GM23338 (cell line): ENCODE measurements around the gene TERT. TPM values are rescaled to one million over a fixed set of nuclear protein-coding genes. Genes with fewer than 3 reads are reported as not detected.

ENCODE experiments used
- ATAC-seq: fragments of 200-7000 bp; cut with Tn5 transposase; 3 replicates; pipeline ENCODE4 v1.9.1; 2020
- DNase-seq: peaks from one replicate; pipeline ENCODE4 v3.0.0-alpha.2; 2015; ENCODE audit warnings: low spot score
- H2AFZ ChIP-seq: fragments of 200-600 bp; sonication (generic); 2 replicates; pipeline ENCODE4 v1.8.0; 2016; ENCODE audit warnings: antibody characterized with exemption, mild to moderate bottlenecking, moderate library complexity
- H3F3A ChIP-seq: fragments of 200-600 bp; sonication (generic); replicated peaks from 2 replicates; pipeline ENCODE4 v1.8.0; 2017; ENCODE audit warnings: antibody characterized with exemption, mixed run types, low read depth
- H3K27ac ChIP-seq: fragments of 200-600 bp; sonication (generic); 2 replicates; pipeline ENCODE4 v1.6.1; 2016; ENCODE audit warnings: low read depth
- H3K27me3 ChIP-seq: fragments of 200-600 bp; sonication (generic); 2 replicates; pipeline ENCODE4 v1.8.0; 2016; ENCODE audit warnings: mild to moderate bottlenecking, mixed run types, moderate library complexity; ENCODE audit not compliant: insufficient read depth
- H3K36me3 ChIP-seq: fragments of 200-600 bp; sonication (generic); 2 replicates; pipeline ENCODE4 v1.8.0; 2016; ENCODE audit warnings: mild to moderate bottlenecking; ENCODE audit not compliant: insufficient read depth
- H3K4me1 ChIP-seq: fragments of 200-600 bp; sonication (generic); 2 replicates; pipeline ENCODE4 v1.8.0; 2016; ENCODE audit warnings: mild to moderate bottlenecking, moderate library complexity; ENCODE audit not compliant: insufficient read depth
- H3K4me2 ChIP-seq: fragments of 200-600 bp; sonication (generic); 2 replicates; pipeline ENCODE4 v1.7.1; 2017; ENCODE audit warnings: mixed run types
- H3K4me3 ChIP-seq: fragments of 200-600 bp; sonication (generic); 2 replicates; pipeline ENCODE4 v1.6.1; 2016; ENCODE audit warnings: mixed run types
- H3K79me2 ChIP-seq: fragments of 200-600 bp; sonication (generic); replicated peaks from 2 replicates; pipeline ENCODE4 v1.8.0; 2017; ENCODE audit warnings: mild to moderate bottlenecking; ENCODE audit not compliant: insufficient read depth
- H3K9me2 ChIP-seq: fragments of 200-600 bp; sonication (generic); 2 replicates; pipeline ENCODE4 v1.8.0; 2017; ENCODE audit not compliant: insufficient read depth
- H4K20me1 ChIP-seq: fragments of 200-600 bp; sonication (generic); replicated peaks from 2 replicates; pipeline ENCODE4 v1.8.0; 2017; ENCODE audit warnings: mild to moderate bottlenecking; ENCODE audit not compliant: insufficient read depth
- H3K27ac Mint-ChIP-seq: 2 replicates; pipeline ENCODE4 v1.8.0; 2020; ENCODE audit warnings: inconsistent platforms, mild to moderate bottlenecking, moderate library complexity, mixed read lengths
- H3K27me3 Mint-ChIP-seq: 3 replicates; pipeline ENCODE4 v1.8.0; 2022; ENCODE audit warnings: low read depth, mild to moderate bottlenecking, moderate library complexity, mixed read lengths, inconsistent platforms; ENCODE audit not compliant: insufficient read depth, poor library complexity
- H3K36me3 Mint-ChIP-seq: 3 replicates; pipeline ENCODE4 v1.8.0; 2021; ENCODE audit warnings: low read depth, mild to moderate bottlenecking, inconsistent platforms, moderate library complexity, mixed read lengths
- H3K4me1 Mint-ChIP-seq: 3 replicates; pipeline ENCODE4 v1.8.0; 2020; ENCODE audit warnings: mild to moderate bottlenecking, inconsistent platforms, mixed read lengths
- H3K4me3 Mint-ChIP-seq: 3 replicates; pipeline ENCODE4 v1.8.0; 2021; ENCODE audit warnings: moderate library complexity, mild to moderate bottlenecking, inconsistent platforms, mixed read lengths
- H3K9me3 Mint-ChIP-seq: 3 replicates; pipeline ENCODE4 v1.8.0; 2020; ENCODE audit warnings: moderate library complexity, mild to moderate bottlenecking, inconsistent platforms, mixed read lengths
- CREB1 ChIP-seq: fragments of 250-450 bp; sonication (Bioruptor Pico); IDR thresholded peaks from 2 replicates; pipeline ENCODE4 v1.5.0; 2020; ENCODE audit warnings: low read depth, mild to moderate bottlenecking, moderate library complexity
- CTCF ChIP-seq, 2 experiments: fragments of 200-600 bp in 1 of 2; sonication (generic) in 1 of 2; conservative IDR thresholded peaks; 2 replicates each; pipeline versions ENCODE4 v1.5.1 to v1.6.1; 2016 to 2017; ENCODE audit warnings: antibody characterized with exemption in 2 of 2, low read depth in 2 of 2, mild to moderate bottlenecking in 2 of 2, moderate library complexity in 1 of 2
- ETS1 ChIP-seq: IDR thresholded peaks from 2 replicates; pipeline ENCODE4 v1.6.1; 2016; ENCODE audit warnings: antibody characterized with exemption
- JUNB ChIP-seq: IDR thresholded peaks from one replicate; pipeline ENCODE4 v1.6.1; 2016; ENCODE audit warnings: antibody characterized with exemption; ENCODE audit not compliant: unreplicated experiment
- NANOG ChIP-seq: IDR thresholded peaks from 2 replicates; pipeline ENCODE4 v1.6.1; 2016; ENCODE audit warnings: antibody characterized with exemption, borderline replicate concordance
- REST ChIP-seq: IDR thresholded peaks from one replicate; pipeline ENCODE4 v1.6.1; 2018; ENCODE audit warnings: antibody characterized with exemption; ENCODE audit not compliant: unreplicated experiment
- STAT1 ChIP-seq: IDR thresholded peaks from one replicate; pipeline ENCODE4 v1.6.1; 2016; ENCODE audit warnings: antibody characterized with exemption; ENCODE audit not compliant: unreplicated experiment
- ZNF331 ChIP-seq: fragments of 250-450 bp; sonication (Bioruptor Pico); IDR thresholded peaks from 2 replicates; pipeline ENCODE4 v1.5.0; 2020; ENCODE audit warnings: low read depth, mild to moderate bottlenecking, moderate library complexity
- polyA plus RNA-seq: library from polyadenylated mRNA; unstranded; fragments of >200 nt; fragmentation: Nextera tagmentation; extraction: Ambion mirVana; gene quantifications from 2 replicates; pipeline ENCODE4 v1.2.1, GENCODE V29; 2016
- total RNA-seq: library from RNA; depleted of rRNA; stranded (reverse); fragments of >200 nt; shearing (Covaris generic); gene quantifications from 2 replicates; pipeline ENCODE4 v1.2.3, GENCODE V29; 2014

The TERT gene
- total and polyA plus RNA-seq, 2 experiments from 2014 or later = 9.8 to 46.4 TPM

- H3K27me3 Mint-ChIP-seq = peaks cover 13% of the 10 kb centered on the region
- H3K4me1 Mint-ChIP-seq = peaks cover 8% of the 10 kb centered on the region; the same call in 1 of the 3 replicates
- H3K4me3 Mint-ChIP-seq = no peak overlapping the region
- TF ChIP-seq ETS1 = no peak
- no peak for TF ChIP-seq CTCF (conservative IDR thresholded peaks at IDR 0.05; ENCODE audit: low read depth in 2 of 2)
- TF ChIP-seq JUNB = no peak
- TF ChIP-seq CREB1 (CRISPR knock-in tag) = no peak
- no peak for TF ChIP-seq REST
- TF ChIP-seq ZNF331 = no peak
- TF ChIP-seq NANOG = no peak
- TF ChIP-seq STAT1 = no peak
- Histone ChIP-seq H3K9me2 (no peaks in the 10 kb centered on the region), H3F3A (no peaks in the 10 kb centered on the region), H3K4me1 (no peaks in the 10 kb centered on the region), H3K27me3 (no peaks in the 10 kb centered on the region), H3K4me3 (no peak overlapping the region), H2AFZ (no peak overlapping the region), H3K27ac (0 out of 2 replicates have a peak overlapping the region, but pooled peaks have one; percentile 45), H3K4me2 (no peak overlapping the region), H3K79me2 (peaks cover 8% of the 10 kb centered on the region; the same call in 1 of the 2 replicates), H4K20me1 (peaks cover 3% of the 10 kb centered on the region; the same call in 1 of the 2 replicates), H3K36me3 (peaks cover 8% of the 10 kb centered on the region; the same call in 1 of the 2 replicates)
- H3K27ac Mint-ChIP-seq = no peak overlapping the region
- H3K9me3 Mint-ChIP-seq = no peaks in the 10 kb centered on the region; the same call in 1 of the 3 replicates
- DNase-seq (no peak), ATAC-seq (no peak)
- peaks cover 70% of the 10 kb centered on the region for H3K36me3 Mint-ChIP-seq
Measured at GRCh38 chr5:1325191-1325741, 30.4 kb upstream of the TERT start.

GRCh38 chr5:1324719-1325190, 29.9 kb upstream of the TERT start:
- H3K4me1 Mint-ChIP-seq = peaks cover 8% of the 10 kb centered on the region; the same call in 1 of the 3 replicates
- no peaks in the 10 kb centered on the region for H3K4me1 ChIP-seq
- peaks cover 68% of the 10 kb centered on the region for H3K36me3 Mint-ChIP-seq
- H2AFZ ChIP-seq = no peak overlapping the region
- H3K4me3 ChIP-seq = no peak overlapping the region
- no peaks in the 10 kb centered on the region; the same call in 1 of the 3 replicates for H3K9me3 Mint-ChIP-seq
- H3K27me3 Mint-ChIP-seq = peaks cover 13% of the 10 kb centered on the region
- DNase-seq (peak; percentile 39), ATAC-seq (peak; percentile 89)
- no peak overlapping the region for H3K4me2 ChIP-seq
- TF ChIP-seq ETS1 (no peak), CTCF (conservative IDR thresholded peaks at IDR 0.05; ENCODE audit: low read depth in 2 of 2) (peak in 1 of 2 experiments; percentile 42; a peak in 2 of 4 replicates)
- H3K9me2 ChIP-seq = no peaks in the 10 kb centered on the region
- H3K79me2 ChIP-seq = peaks cover 8% of the 10 kb centered on the region; the same call in 1 of the 2 replicates
- no peaks in the 10 kb centered on the region for H3F3A ChIP-seq
- H3K27ac ChIP-seq = no peak overlapping the region
- peaks cover 4% of the 10 kb centered on the region; the same call in 1 of the 2 replicates for H4K20me1 ChIP-seq
- peaks cover 8% of the 10 kb centered on the region; the same call in 1 of the 2 replicates for H3K36me3 ChIP-seq
- H3K27ac Mint-ChIP-seq = peak overlapping the region; percentile 23; the same call in 1 of the 2 replicates
- no peak overlapping the region for H3K4me3 Mint-ChIP-seq
- no peaks in the 10 kb centered on the region for H3K27me3 ChIP-seq
